Stimulated activated effector memory CD8-positive, alpha-beta T cell treated with anti-CD3 and anti-CD28 coated beads, Interleukin-12 subunit alpha, Interleukin-12 subunit beta, amount 100 ng/mL, for 72 hours (primary cell): ENCODE results near the gene HOXC13.

Experiments used
- ATAC-seq: fragments of 150-1000 bp; cut with Tn5 transposase; 2 replicates; pipeline ENCODE4 v1.10.0; 2021
- DNase-seq, 2 donors: peaks; one replicate each; pipeline ENCODE4 v3.0.0; 2021 to 2022; ENCODE audit warnings: low spot score in 2 of 2
- H3K27ac Mint-ChIP-seq: one replicate; pipeline ENCODE4 v1.8.0; 2022; ENCODE audit warnings: mild to moderate bottlenecking, mixed read lengths
- H3K36me3 Mint-ChIP-seq: one replicate; pipeline ENCODE4 v1.8.0; 2022; ENCODE audit warnings: mild to moderate bottlenecking, mixed read lengths
- H3K4me1 Mint-ChIP-seq: one replicate; pipeline ENCODE4 v1.8.0; 2022; ENCODE audit warnings: mixed read lengths
- H3K4me3 Mint-ChIP-seq: one replicate; pipeline ENCODE4 v1.8.0; 2022; ENCODE audit warnings: mild to moderate bottlenecking, mixed read lengths
- H3K9me3 Mint-ChIP-seq: one replicate; pipeline ENCODE4 v1.8.0; 2022; ENCODE audit warnings: mixed read lengths

Gene HOXC13

GRCh38 chr12:53959314-53959713, 20.7 kb downstream of the HOXC13 start:
- DNase-seq (no peak), ATAC-seq (no peak)
- Mint-ChIP-seq H3K4me1 (peaks cover 42% of the 10 kb centered on the region), H3K36me3 (peaks cover 9% of the 10 kb centered on the region), H3K4me3 (no peak overlapping the region), H3K9me3 (no peaks in the 10 kb centered on the region), H3K27ac (no peak overlapping the region)

- Mint-ChIP-seq H3K4me3 (no peak overlapping the region), H3K27ac (no peak overlapping the region), H3K9me3 (no peaks in the 10 kb centered on the region), H3K36me3 (peaks cover 7% of the 10 kb centered on the region), H3K4me1 (peaks cover 51% of the 10 kb centered on the region)
- ATAC-seq = no peak
- no peak for DNase-seq
Measured at GRCh38 chr12:53960187-53961024, 21.8 kb downstream of the HOXC13 start.

- no peak for DNase-seq
- no peak for ATAC-seq
- H3K36me3 Mint-ChIP-seq = peaks cover 11% of the 10 kb centered on the region
- H3K4me3 Mint-ChIP-seq = no peak overlapping the region
- H3K4me1 Mint-ChIP-seq = peaks cover 52% of the 10 kb centered on the region
- no peaks in the 10 kb centered on the region for H3K9me3 Mint-ChIP-seq
- H3K27ac Mint-ChIP-seq = no peak overlapping the region
Measured at GRCh38 chr12:53961025-53961761, 22.6 kb downstream of the HOXC13 start.

GRCh38 chr12:53963005-53963404, 24.4 kb downstream of the HOXC13 start:
- H3K36me3 Mint-ChIP-seq = peaks cover 11% of the 10 kb centered on the region
- no peak for ATAC-seq
- H3K4me3 Mint-ChIP-seq = no peak overlapping the region
- DNase-seq = no peak
- no peak overlapping the region for H3K27ac Mint-ChIP-seq
- H3K4me1 Mint-ChIP-seq = peaks cover 45% of the 10 kb centered on the region
- H3K9me3 Mint-ChIP-seq = no peaks in the 10 kb centered on the region

- H3K4me3 Mint-ChIP-seq = no peak overlapping the region
Measured at GRCh38 chr12:53963434-53964314, 25.0 kb downstream of the HOXC13 start.

GRCh38 chr12:53964315-53964713, 25.7 kb downstream of the HOXC13 start:
- ATAC-seq = no peak
- H3K9me3 Mint-ChIP-seq = no peaks in the 10 kb centered on the region
- H3K4me1 Mint-ChIP-seq = peaks cover 45% of the 10 kb centered on the region
- H3K4me3 Mint-ChIP-seq = no peak overlapping the region
- H3K36me3 Mint-ChIP-seq = peaks cover 11% of the 10 kb centered on the region
- no peak for DNase-seq
- no peak overlapping the region for H3K27ac Mint-ChIP-seq

More at GRCh38 chr12:53963434-53964314, 25.0 kb downstream of the HOXC13 start:
- Mint-ChIP-seq H3K9me3 (no peaks in the 10 kb centered on the region), H3K27ac (no peak overlapping the region), H3K4me1 (peaks cover 45% of the 10 kb centered on the region), H3K36me3 (peaks cover 11% of the 10 kb centered on the region)
- ATAC-seq (no peak), DNase-seq (no peak)

GRCh38 chr12:53965281-53966084, 26.9 kb downstream of the HOXC13 start:
- Mint-ChIP-seq H3K4me1 (peaks cover 36% of the 10 kb centered on the region), H3K27ac (no peak overlapping the region), H3K36me3 (peaks cover 7% of the 10 kb centered on the region), H3K9me3 (no peaks in the 10 kb centered on the region), H3K4me3 (peak overlapping the region; percentile 27)
- ATAC-seq (no peak), DNase-seq (no peak)

GRCh38 chr12:53966085-53966384, 27.4 kb downstream of the HOXC13 start:
- no peaks in the 10 kb centered on the region for H3K9me3 Mint-ChIP-seq
- ATAC-seq (no peak), DNase-seq (no peak)
- peaks cover 35% of the 10 kb centered on the region for H3K4me1 Mint-ChIP-seq
- no peak overlapping the region for H3K27ac Mint-ChIP-seq
- H3K4me3 Mint-ChIP-seq = peak overlapping the region; percentile 27
- peaks cover 6% of the 10 kb centered on the region for H3K36me3 Mint-ChIP-seq

GRCh38 chr12:53966385-53967133, 27.9 kb downstream of the HOXC13 start:
- DNase-seq (no peak), ATAC-seq (no peak)
- Mint-ChIP-seq H3K4me1 (peaks cover 35% of the 10 kb centered on the region), H3K9me3 (no peaks in the 10 kb centered on the region), H3K36me3 (peaks cover 6% of the 10 kb centered on the region), H3K4me3 (peak overlapping the region; percentile 27), H3K27ac (no peak overlapping the region)

- Mint-ChIP-seq H3K4me3 (no peak overlapping the region), H3K27ac (no peak overlapping the region), H3K36me3 (peaks cover 6% of the 10 kb centered on the region), H3K9me3 (no peaks in the 10 kb centered on the region), H3K4me1 (peaks cover 35% of the 10 kb centered on the region)
- ATAC-seq (no peak), DNase-seq (no peak)
Measured at GRCh38 chr12:53967421-53967925, 28.8 kb downstream of the HOXC13 start.

- peaks cover 6% of the 10 kb centered on the region for H3K36me3 Mint-ChIP-seq
- H3K27ac Mint-ChIP-seq = no peak overlapping the region
- H3K4me1 Mint-ChIP-seq = peaks cover 38% of the 10 kb centered on the region
- no peak overlapping the region for H3K4me3 Mint-ChIP-seq
- ATAC-seq (no peak), DNase-seq (no peak)
- H3K9me3 Mint-ChIP-seq = no peaks in the 10 kb centered on the region
Measured at GRCh38 chr12:53968214-53969127, 29.8 kb downstream of the HOXC13 start.

GRCh38 chr12:53969588-53970259, 31.1 kb downstream of the HOXC13 start:
- Mint-ChIP-seq H3K27ac (no peak overlapping the region), H3K4me1 (peaks cover 34% of the 10 kb centered on the region)
- no peak for ATAC-seq

GRCh38 chr12:53970451-53970850, 31.8 kb downstream of the HOXC13 start:
- H3K4me3 Mint-ChIP-seq = no peak overlapping the region

More at GRCh38 chr12:53969588-53970259, 31.1 kb downstream of the HOXC13 start:
- Mint-ChIP-seq H3K36me3 (peaks cover 6% of the 10 kb centered on the region), H3K4me3 (no peak overlapping the region), H3K9me3 (no peaks in the 10 kb centered on the region)
- no peak for DNase-seq

More at GRCh38 chr12:53970451-53970850, 31.8 kb downstream of the HOXC13 start:
- DNase-seq (no peak), ATAC-seq (no peak)
- H3K9me3 Mint-ChIP-seq = no peaks in the 10 kb centered on the region
- H3K27ac Mint-ChIP-seq = no peak overlapping the region
- H3K36me3 Mint-ChIP-seq = peaks cover 3% of the 10 kb centered on the region
- peaks cover 32% of the 10 kb centered on the region for H3K4me1 Mint-ChIP-seq
